HT-29 (cell line): Measurements from ENCODE around the gene WDR90. TPM values are rescaled to one million over a fixed set of nuclear protein-coding genes. Genes with fewer than 3 reads are reported as not detected.

Experiments used
- total RNA-seq: library from RNA; depleted of rRNA; stranded (reverse); fragments of >200 nt; shearing (Covaris generic); gene quantifications from 2 replicates; pipeline ENCODE4 v1.2.3, GENCODE V29; 2014; rRNA removed

Gene WDR90
- total RNA-seq, 1 experiment from 2014 or later: 162 TPM

Other genes starting within 250 kb of the WDR90 start
- gene DECR2, start 247.5 kb upstream of the WDR90 start, total RNA-seq: 25.2 and 29.1 TPM in 2 replicates
- 5.2 and 9.5 TPM in 2 replicates for gene RAB11FIP3, start 223.7 kb upstream of the WDR90 start, total RNA-seq
- 161 and 180 TPM in 2 replicates for gene CAPN15, start 121.7 kb upstream of the WDR90 start, total RNA-seq
- gene PRR35, start 89.0 kb upstream of the WDR90 start, total RNA-seq: 0.08 TPM in 1 of 2 replicates, not detected in the other
- gene NHLRC4, start 82.4 kb upstream of the WDR90 start, total RNA-seq: 0.05 and 0.13 TPM in 2 replicates
- gene PIGQ, start 79.4 kb upstream of the WDR90 start, total RNA-seq: 99.5 and 103 TPM in 2 replicates
- gene RAB40C, start 59.3 kb upstream of the WDR90 start, total RNA-seq: 54.2 and 58.2 TPM in 2 replicates
- gene WFIKKN1, start 18.4 kb upstream of the WDR90 start, total RNA-seq: 0.74 and 1.1 TPM in 2 replicates
- gene METTL26, start 13.1 kb upstream of the WDR90 start, total RNA-seq: 278 and 290 TPM in 2 replicates
- gene MCRIP2, start 7.5 kb upstream of the WDR90 start, total RNA-seq: 198 and 209 TPM in 2 replicates
- 209 and 211 TPM in 2 replicates for gene RHOT2, start 18.8 kb downstream of the WDR90 start, total RNA-seq
- 7.8 and 8.2 TPM in 2 replicates for gene RHBDL1, start 26.3 kb downstream of the WDR90 start, total RNA-seq
- 258 and 295 TPM in 2 replicates for gene STUB1, start 31.0 kb downstream of the WDR90 start, total RNA-seq
- gene JMJD8, start 35.0 kb downstream of the WDR90 start, total RNA-seq: 154 and 176 TPM in 2 replicates
- gene WDR24, start 41.0 kb downstream of the WDR90 start, total RNA-seq: 5.9 and 6.2 TPM in 2 replicates
- 0.29 and 1.5 TPM in 2 replicates for gene FBXL16, start 56.4 kb downstream of the WDR90 start, total RNA-seq
- 82.2 and 108 TPM in 2 replicates for gene METRN, start 65.8 kb downstream of the WDR90 start, total RNA-seq
- 123 and 151 TPM in 2 replicates for gene ANTKMT, start 71.8 kb downstream of the WDR90 start, total RNA-seq
- 22.9 and 30.6 TPM in 2 replicates for gene CCDC78, start 77.1 kb downstream of the WDR90 start, total RNA-seq
- gene HAGHL, start 77.7 kb downstream of the WDR90 start, total RNA-seq: 63.0 and 80.8 TPM in 2 replicates
- 68.4 and 80.0 TPM in 2 replicates for gene CIAO3, start 91.6 kb downstream of the WDR90 start, total RNA-seq
- 3.9 and 8.3 TPM in 2 replicates for gene MSLN, start 111.4 kb downstream of the WDR90 start, total RNA-seq
- 147 and 148 TPM in 2 replicates for gene RPUSD1, start 139.0 kb downstream of the WDR90 start, total RNA-seq
- gene CHTF18, start 139.3 kb downstream of the WDR90 start, total RNA-seq: 121 and 145 TPM in 2 replicates
- gene GNG13, start 151.4 kb downstream of the WDR90 start, total RNA-seq: not detected in 2 replicates